Neural progenitor cell (in vitro differentiated cells): ENCODE results near the gene DTX4. TPM values are rescaled to one million over a fixed set of nuclear protein-coding genes. Genes with fewer than 3 reads are reported as not detected.

Source experiments
- DNase-seq: peaks from one replicate; pipeline ENCODE4 v3.0.0-alpha.2; 2016; ENCODE audit warnings: low spot score
- H2AFZ ChIP-seq: fragments of 200-600 bp; sonication (generic); replicated peaks from 2 replicates; pipeline ENCODE4 v1.6.1; 2016; ENCODE audit warnings: antibody characterized with exemption
- H3F3A ChIP-seq: fragments of 200-600 bp; sonication (generic); 2 replicates; pipeline ENCODE4 v1.6.1; 2016; ENCODE audit warnings: antibody characterized with exemption, low read depth
- H3K27ac ChIP-seq: fragments of 200-600 bp; sonication (generic); 2 replicates; pipeline ENCODE4 v1.5.1; 2016; ENCODE audit warnings: mild to moderate bottlenecking
- H3K27me3 ChIP-seq: fragments of 200-600 bp; sonication (generic); 2 replicates; pipeline ENCODE4 v1.6.1; 2016; ENCODE audit warnings: mild to moderate bottlenecking, moderate library complexity
- H3K36me3 ChIP-seq: fragments of 200-600 bp; sonication (generic); 2 replicates; pipeline ENCODE4 v1.5.1; 2016
- H3K4me1 ChIP-seq: fragments of 200-600 bp; sonication (generic); 2 replicates; pipeline ENCODE4 v1.6.1; 2016; ENCODE audit warnings: mixed run types
- H3K4me2 ChIP-seq: fragments of 200-600 bp; sonication (generic); 2 replicates; pipeline ENCODE4 v1.6.1; 2016
- H3K4me3 ChIP-seq: fragments of 200-600 bp; sonication (generic); 2 replicates; pipeline ENCODE4 v1.5.1; 2016
- H3K79me2 ChIP-seq: fragments of 200-600 bp; sonication (generic); 2 replicates; pipeline ENCODE4 v1.6.1; 2016; ENCODE audit warnings: low read depth
- H3K9ac ChIP-seq: fragments of 200-600 bp; sonication (generic); 2 replicates; pipeline ENCODE4 v1.6.1; 2016
- H3K9me3 ChIP-seq: fragments of 200-600 bp; sonication (generic); 2 replicates; pipeline ENCODE4 v1.5.1; 2016; ENCODE audit warnings: low read depth
- H4K20me1 ChIP-seq: fragments of 200-600 bp; sonication (generic); 2 replicates; pipeline ENCODE4 v1.6.1; 2016; ENCODE audit warnings: low read depth
- H3K27ac Mint-ChIP-seq: 3 replicates; pipeline ENCODE4 v1.8.0; 2021; ENCODE audit warnings: mixed read lengths
- H3K27me3 Mint-ChIP-seq: 2 replicates; pipeline ENCODE4 v1.8.0; 2022; ENCODE audit warnings: low read depth, mild to moderate bottlenecking, inconsistent platforms, moderate library complexity, mixed read lengths; ENCODE audit not compliant: insufficient read depth
- H3K36me3 Mint-ChIP-seq: 3 replicates; pipeline ENCODE4 v1.8.0; 2021; ENCODE audit warnings: mixed read lengths
- H3K4me1 Mint-ChIP-seq: 3 replicates; pipeline ENCODE4 v1.8.0; 2021; ENCODE audit warnings: mixed read lengths
- H3K4me3 Mint-ChIP-seq: 3 replicates; pipeline ENCODE4 v1.8.0; 2021; ENCODE audit warnings: mild to moderate bottlenecking, moderate library complexity, mixed read lengths
- H3K9me3 Mint-ChIP-seq: 3 replicates; pipeline ENCODE4 v1.8.0; 2020; ENCODE audit warnings: mixed read lengths
- CTCF ChIP-seq: fragments of 200-600 bp; sonication (generic); IDR thresholded peaks from 2 replicates; pipeline ENCODE4 v1.5.1; 2017; ENCODE audit warnings: antibody characterized with exemption, mild to moderate bottlenecking
- EZH2 ChIP-seq: fragments of 200-600 bp; sonication (generic); IDR thresholded peaks from 2 replicates; pipeline ENCODE4 v1.6.1; 2017; ENCODE audit warnings: antibody characterized with exemption, mild to moderate bottlenecking, moderate library complexity
- EZH2phosphoT487 ChIP-seq: fragments of 200-600 bp; sonication (generic); IDR thresholded peaks from 2 replicates; pipeline ENCODE4 v1.6.1; 2017; ENCODE audit warnings: antibody characterized with exemption
- total RNA-seq: library from RNA; depleted of rRNA; stranded (reverse); fragments of >200 nt; gene quantifications from 2 replicates; pipeline ENCODE4 v1.2.3, GENCODE V29; 2015; ENCODE audit warnings: low replicate concordance

Gene DTX4
- total RNA-seq, 1 donor from 2014 or later: 16.9 TPM

GRCh38 chr11:59222464-59223060, 50.6 kb downstream of the DTX4 start:
- Mint-ChIP-seq H3K4me1 (no peaks in the 10 kb centered on the region), H3K27me3 (peaks cover 2% of the 10 kb centered on the region), H3K4me3 (no peak overlapping the region), H3K27ac (no peak overlapping the region), H3K9me3 (peaks cover 2% of the 10 kb centered on the region), H3K36me3 (no peaks in the 10 kb centered on the region)
- H3K79me2 ChIP-seq: no peaks in the 10 kb centered on the region
- no peak overlapping the region for H3K4me3 ChIP-seq
- no peaks in the 10 kb centered on the region for H3K27me3 ChIP-seq
- no peak overlapping the region for H2AFZ ChIP-seq
- H3K36me3 ChIP-seq: no peaks in the 10 kb centered on the region
- no peaks in the 10 kb centered on the region for H3K9me3 ChIP-seq
- H3K9ac ChIP-seq: no peak overlapping the region
- no peak overlapping the region for H3K27ac ChIP-seq
- no peak for TF ChIP-seq CTCF
- no peak for TF ChIP-seq EZH2
- TF ChIP-seq EZH2phosphoT487: no peak
- H4K20me1 ChIP-seq: no peaks in the 10 kb centered on the region
- no peaks in the 10 kb centered on the region for H3F3A ChIP-seq
- no peak overlapping the region for H3K4me2 ChIP-seq
- no peaks in the 10 kb centered on the region for H3K4me1 ChIP-seq
- no peak for DNase-seq

GRCh38 chr11:59223177-59223576, 51.2 kb downstream of the DTX4 start:
- Histone ChIP-seq H3K36me3 (no peaks in the 10 kb centered on the region), H3K27me3 (no peaks in the 10 kb centered on the region), H3K4me3 (no peak overlapping the region), H3K79me2 (no peaks in the 10 kb centered on the region), H3K4me2 (no peak overlapping the region), H3F3A (no peaks in the 10 kb centered on the region), H4K20me1 (no peaks in the 10 kb centered on the region), H3K4me1 (no peaks in the 10 kb centered on the region), H3K9ac (no peak overlapping the region), H3K27ac (no peak overlapping the region), H3K9me3 (no peaks in the 10 kb centered on the region), H2AFZ (no peak overlapping the region)
- Mint-ChIP-seq H3K4me3 (no peak overlapping the region), H3K27me3 (peaks cover 2% of the 10 kb centered on the region), H3K9me3 (peaks cover 2% of the 10 kb centered on the region), H3K36me3 (no peaks in the 10 kb centered on the region), H3K4me1 (no peaks in the 10 kb centered on the region), H3K27ac (no peak overlapping the region)
- DNase-seq: no peak
- TF ChIP-seq CTCF: no peak
- TF ChIP-seq EZH2phosphoT487: no peak
- no peak for TF ChIP-seq EZH2

GRCh38 chr11:59223611-59224010, 51.7 kb downstream of the DTX4 start:
- H3K27me3 Mint-ChIP-seq: peaks cover 2% of the 10 kb centered on the region
- no peaks in the 10 kb centered on the region for H3K4me1 ChIP-seq

More at GRCh38 chr11:59223611-59224010, 51.7 kb downstream of the DTX4 start:
- Histone ChIP-seq H3K79me2 (no peaks in the 10 kb centered on the region), H3K4me2 (no peak overlapping the region), H3K4me3 (no peak overlapping the region), H2AFZ (no peak overlapping the region), H3K36me3 (no peaks in the 10 kb centered on the region), H3F3A (no peaks in the 10 kb centered on the region), H4K20me1 (no peaks in the 10 kb centered on the region), H3K27me3 (no peaks in the 10 kb centered on the region), H3K9me3 (no peaks in the 10 kb centered on the region), H3K9ac (no peak overlapping the region), H3K27ac (no peak overlapping the region)
- Mint-ChIP-seq H3K4me3 (no peak overlapping the region), H3K4me1 (no peaks in the 10 kb centered on the region), H3K36me3 (no peaks in the 10 kb centered on the region), H3K27ac (no peak overlapping the region), H3K9me3 (no peaks in the 10 kb centered on the region)
- TF ChIP-seq EZH2 (no peak), EZH2phosphoT487 (no peak), CTCF (no peak)
- DNase-seq: no peak
